OCI-LY1 (cell line): ENCODE data around the gene DHRS11.
A peak's percentile ranks its signal among the peaks of the same experiment; 100 is the strongest.

Experiments
- H2AFZ ChIP-seq: fragments of 200-600 bp; sonication (generic), shearing (Covaris generic); 2 replicates; pipeline ENCODE4 v1.6.0; 2014; ENCODE audit warnings: antibody characterized with exemption, mild to moderate bottlenecking, low read length
- H3F3A ChIP-seq: fragments of 200-600 bp; sonication (generic), shearing (Covaris generic); 2 replicates; pipeline ENCODE4 v1.6.0; 2014; ENCODE audit warnings: mild to moderate bottlenecking, antibody characterized with exemption, low read length, moderate library complexity; ENCODE audit not compliant: insufficient read depth
- H3K27ac ChIP-seq: fragments of 200-600 bp; sonication (generic); 2 replicates; pipeline ENCODE4 v1.5.1; 2014; ENCODE audit warnings: low read length, mixed run types, mild to moderate bottlenecking, low read depth; ENCODE audit not compliant: poor library complexity, severe bottlenecking
- H3K27me3 ChIP-seq: fragments of 200-600 bp; sonication (generic); 2 replicates; pipeline ENCODE4 v1.6.0; 2014; ENCODE audit warnings: antibody characterized with exemption, mild to moderate bottlenecking, low read length, moderate library complexity; ENCODE audit not compliant: insufficient read depth
- H3K36me3 ChIP-seq: fragments of 200-600 bp; sonication (generic); 2 replicates; pipeline ENCODE4 v1.6.1; 2014; ENCODE audit warnings: mild to moderate bottlenecking, antibody characterized with exemption, low read length, moderate library complexity, mixed read lengths; ENCODE audit not compliant: insufficient read depth
- H3K4me1 ChIP-seq: fragments of 200-600 bp; sonication (generic); 2 replicates; pipeline ENCODE4 v1.5.1; 2014; ENCODE audit warnings: mild to moderate bottlenecking, low read length, moderate library complexity; ENCODE audit not compliant: insufficient read depth, severe bottlenecking
- H3K4me2 ChIP-seq: fragments of 200-600 bp; sonication (generic), shearing (Covaris generic); 2 replicates; pipeline ENCODE4 v1.6.1; 2014; ENCODE audit warnings: low read length
- H3K4me3 ChIP-seq: fragments of 200-600 bp; sonication (generic); 2 replicates; pipeline ENCODE4 v1.5.1; 2014; ENCODE audit warnings: low read length, low read depth, mild to moderate bottlenecking, mixed read lengths; ENCODE audit not compliant: poor library complexity, severe bottlenecking
- H3K79me2 ChIP-seq: fragments of 200-600 bp; shearing (Covaris generic); 2 replicates; pipeline ENCODE4 v1.6.1; 2016; ENCODE audit warnings: mixed run types, low read length, mixed read lengths; ENCODE audit not compliant: insufficient read depth
- H3K9ac ChIP-seq: fragments of 200-600 bp; sonication (generic), shearing (Covaris generic); 2 replicates; pipeline ENCODE4 v1.6.1; 2014; ENCODE audit warnings: mild to moderate bottlenecking, low read length, mixed read lengths
- H3K9me2 ChIP-seq: fragments of 200-600 bp; sonication (generic), shearing (Covaris generic); 2 replicates; pipeline ENCODE4 v1.6.1; 2014; ENCODE audit warnings: low read depth, mild to moderate bottlenecking, low read length, mixed read lengths
- H3K9me3 ChIP-seq: fragments of 200-600 bp; shearing (Covaris generic); 2 replicates; pipeline ENCODE4 v1.6.1; 2014; ENCODE audit warnings: low read length, mixed read lengths
- H4K20me1 ChIP-seq: fragments of 200-600 bp; sonication (generic), shearing (Covaris generic); 2 replicates; pipeline ENCODE4 v1.6.0; 2016; ENCODE audit warnings: mild to moderate bottlenecking, low read length; ENCODE audit not compliant: insufficient read depth
- EZH2 ChIP-seq: fragments of 200-600 bp; sonication (generic), shearing (Covaris generic); IDR thresholded peaks from 2 replicates; pipeline ENCODE4 v1.8.0; 2017; ENCODE audit warnings: borderline replicate concordance, mixed run types, mild to moderate bottlenecking, antibody characterized with exemption, low read length, moderate library complexity, mixed read lengths
- TF ChIP-seq, protein P1 (sequence below): fragments of 200-600 bp; sonication (generic), shearing (Covaris generic); IDR thresholded peaks from 2 replicates; pipeline ENCODE4 v1.5.1; 2017; ENCODE audit warnings: mild to moderate bottlenecking, antibody characterized with exemption, low read length, moderate library complexity, mixed read lengths

DHRS11 gene, protein sequence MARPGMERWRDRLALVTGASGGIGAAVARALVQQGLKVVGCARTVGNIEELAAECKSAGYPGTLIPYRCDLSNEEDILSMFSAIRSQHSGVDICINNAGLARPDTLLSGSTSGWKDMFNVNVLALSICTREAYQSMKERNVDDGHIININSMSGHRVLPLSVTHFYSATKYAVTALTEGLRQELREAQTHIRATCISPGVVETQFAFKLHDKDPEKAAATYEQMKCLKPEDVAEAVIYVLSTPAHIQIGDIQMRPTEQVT

DNA sequence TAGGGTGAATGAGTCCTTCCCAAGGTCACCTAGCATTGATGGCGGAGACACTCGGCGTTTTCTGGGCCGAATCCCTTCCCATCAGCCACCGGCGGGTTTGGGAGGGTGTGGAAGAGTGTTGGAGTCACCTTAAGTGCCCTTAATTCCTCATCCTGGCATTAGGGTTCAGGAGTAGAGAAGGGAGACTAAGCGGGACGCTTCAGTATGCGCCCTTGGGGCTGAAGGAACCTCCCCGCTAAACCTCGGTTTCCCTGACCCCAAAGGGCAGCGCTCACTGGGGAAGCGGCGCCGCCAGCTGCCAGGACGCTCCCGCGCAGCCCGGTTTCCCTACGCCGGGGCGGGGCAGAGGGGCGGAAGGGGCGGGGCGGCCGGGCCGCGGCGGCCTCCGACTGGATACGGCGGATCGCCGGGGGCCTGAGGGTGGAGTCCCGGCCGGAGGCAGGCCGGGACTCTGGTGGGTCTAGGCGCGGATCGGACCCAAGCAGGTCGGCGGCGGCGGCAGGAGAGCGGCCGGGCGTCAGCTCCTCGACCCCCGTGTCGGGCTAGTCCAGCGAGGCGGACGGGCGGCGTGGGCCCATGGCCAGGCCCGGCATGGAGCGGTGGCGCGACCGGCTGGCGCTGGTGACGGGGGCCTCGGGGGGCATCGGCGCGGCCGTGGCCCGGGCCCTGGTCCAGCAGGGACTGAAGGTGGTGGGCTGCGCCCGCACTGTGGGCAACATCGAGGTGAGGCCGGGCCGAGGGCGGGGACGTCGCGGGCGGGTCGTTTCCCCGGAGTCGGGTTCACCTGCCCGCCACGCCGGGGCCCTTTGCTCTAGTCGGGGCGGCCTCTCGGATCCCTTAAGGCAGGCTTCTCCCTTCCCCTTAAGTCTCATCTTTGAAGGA lies at the start of gene DHRS11:
Gene DHRS11 (plus strand): TSS at position 446 of the 882 bp plus-strand sequence. CDS start 131 bp downstream, at position 577.
- Histone ChIP-seq H3K27ac (peak within 1 kb of the TSS; percentile 11), H2AFZ (no peak within 1 kb of the TSS)
- TF ChIP-seq, protein P1, sequence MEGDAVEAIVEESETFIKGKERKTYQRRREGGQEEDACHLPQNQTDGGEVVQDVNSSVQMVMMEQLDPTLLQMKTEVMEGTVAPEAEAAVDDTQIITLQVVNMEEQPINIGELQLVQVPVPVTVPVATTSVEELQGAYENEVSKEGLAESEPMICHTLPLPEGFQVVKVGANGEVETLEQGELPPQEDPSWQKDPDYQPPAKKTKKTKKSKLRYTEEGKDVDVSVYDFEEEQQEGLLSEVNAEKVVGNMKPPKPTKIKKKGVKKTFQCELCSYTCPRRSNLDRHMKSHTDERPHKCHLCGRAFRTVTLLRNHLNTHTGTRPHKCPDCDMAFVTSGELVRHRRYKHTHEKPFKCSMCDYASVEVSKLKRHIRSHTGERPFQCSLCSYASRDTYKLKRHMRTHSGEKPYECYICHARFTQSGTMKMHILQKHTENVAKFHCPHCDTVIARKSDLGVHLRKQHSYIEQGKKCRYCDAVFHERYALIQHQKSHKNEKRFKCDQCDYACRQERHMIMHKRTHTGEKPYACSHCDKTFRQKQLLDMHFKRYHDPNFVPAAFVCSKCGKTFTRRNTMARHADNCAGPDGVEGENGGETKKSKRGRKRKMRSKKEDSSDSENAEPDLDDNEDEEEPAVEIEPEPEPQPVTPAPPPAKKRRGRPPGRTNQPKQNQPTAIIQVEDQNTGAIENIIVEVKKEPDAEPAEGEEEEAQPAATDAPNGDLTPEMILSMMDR, result no peak
- no peak for TF ChIP-seq EZH2

DNA sequence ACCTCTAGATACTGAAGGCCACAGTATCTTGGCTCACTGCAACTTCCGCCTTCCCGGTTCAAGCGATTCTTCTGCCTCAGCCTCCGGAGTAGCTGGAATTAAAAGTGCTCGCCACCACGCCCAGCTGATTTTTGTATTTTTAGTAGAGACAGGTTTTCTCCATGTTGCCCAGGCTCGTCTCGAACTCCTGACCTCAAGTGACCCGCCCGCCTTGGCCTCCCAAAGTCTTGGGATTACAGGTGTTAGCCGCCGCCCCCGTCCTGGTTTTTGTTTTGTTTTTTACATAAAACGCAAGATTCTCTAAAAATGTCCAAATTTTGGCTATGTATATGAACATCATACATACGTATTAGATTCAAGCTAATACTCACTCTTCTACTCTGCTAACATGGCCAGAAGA lies 48.9 kb upstream of the DHRS11 start:
- Histone ChIP-seq H3K4me2 (no peak overlapping the region), H3K36me3 (peaks cover 31% of the 10 kb centered on the region), H3K4me1 (peaks cover 18% of the 10 kb centered on the region), H3K9me3 (no peaks in the 10 kb centered on the region), H3K27ac (no peak overlapping the region), H3K27me3 (no peaks in the 10 kb centered on the region), H4K20me1 (peaks cover 3% of the 10 kb centered on the region; the same call in 1 of the 2 replicates), H3F3A (peaks cover 5% of the 10 kb centered on the region; the same call in 1 of the 2 replicates), H3K79me2 (peaks cover 33% of the 10 kb centered on the region), H3K9ac (no peak overlapping the region), H2AFZ (no peak overlapping the region), H3K9me2 (no peaks in the 10 kb centered on the region), H3K4me3 (no peak overlapping the region)
- TF ChIP-seq EZH2, result no peak
- TF ChIP-seq, protein P1, result no peak

More for the DNA sequence above, at the start of gene DHRS11:
- Histone ChIP-seq H3K4me2 (peak within 1 kb of the TSS; percentile 66), H3K9me3 (no peaks in the 10 kb centered on the region), H3K9me2 (no peaks in the 10 kb centered on the region), H3K36me3 (peaks cover 29% of the 10 kb centered on the region), H3K4me3 (peak within 1 kb of the TSS; percentile 95), H3K27me3 (no peaks in the 10 kb centered on the region), H3F3A (no peaks in the 10 kb centered on the region), H4K20me1 (no peaks in the 10 kb centered on the region), H3K9ac (peak within 1 kb of the TSS; percentile 92), H3K79me2 (no peaks in the 10 kb centered on the region), H3K4me1 (peaks cover 25% of the 10 kb centered on the region)

DNA sequence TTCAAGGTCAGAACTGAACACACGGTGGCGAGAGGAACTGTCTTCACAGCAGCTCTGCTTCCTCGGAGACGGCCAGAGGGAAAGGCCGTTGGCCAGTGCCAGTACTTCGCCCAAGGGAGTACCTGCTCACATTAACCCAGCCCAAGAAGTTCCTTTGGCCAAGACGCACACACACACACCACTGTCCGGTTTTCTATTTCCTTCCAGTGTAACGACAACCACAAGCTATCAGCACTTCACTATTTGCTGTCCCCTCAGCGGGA lies 47.7 kb upstream of the DHRS11 start:
- H3K4me1 ChIP-seq, result peaks cover 30% of the 10 kb centered on the region
- peaks cover 5% of the 10 kb centered on the region; the same call in 1 of the 2 replicates for H3F3A ChIP-seq
- peaks cover 3% of the 10 kb centered on the region; the same call in 1 of the 2 replicates for H4K20me1 ChIP-seq
- peak overlapping the region; percentile 83 for H3K27ac ChIP-seq
- peaks cover 45% of the 10 kb centered on the region for H3K79me2 ChIP-seq
- TF ChIP-seq, protein P1, result peak; percentile 23; the same call in 1 of the 2 replicates
- no peak for TF ChIP-seq EZH2
- no peaks in the 10 kb centered on the region for H3K9me3 ChIP-seq
- H3K36me3 ChIP-seq, result peaks cover 18% of the 10 kb centered on the region; the same call in 1 of the 2 replicates
- no peaks in the 10 kb centered on the region for H3K27me3 ChIP-seq
- H3K4me2 ChIP-seq, result peak overlapping the region; percentile 86
- no peaks in the 10 kb centered on the region for H3K9me2 ChIP-seq
- H2AFZ ChIP-seq, result no peak overlapping the region
- H3K9ac ChIP-seq, result peak overlapping the region; percentile 98
- peak overlapping the region; percentile 83 for H3K4me3 ChIP-seq
